Common myeloid progenitor, CD34-positive (primary cell): Measurements from ENCODE around the gene MIA.
A peak's percentile ranks its signal among the peaks of the same experiment; 100 is the strongest.

ENCODE experiments used
- CTCF ChIA-PET: fragments of 350-600 bp; sonication (Branson Sonifier 250); formaldehyde crosslinking; loops from one replicate; lab custom pipeline; 2021; ENCODE audit warnings: antibody characterized with exemption; lab: Charles Lee
- POLR2A ChIA-PET: fragments of 350-600 bp; sonication (Branson Sonifier 250); formaldehyde crosslinking; loops from one replicate; lab custom pipeline; 2021; ENCODE audit warnings: antibody characterized with exemption; lab: Charles Lee
- DNase-seq, 3 donors: peaks; one replicate each; pipeline versions ENCODE4 v3.0.0 to v3.0.0-alpha.2; 2013
- H3K27ac ChIP-seq, 2 experiments: 1 replicate in 1 of 2; 2 replicates in 1 of 2; pipeline ENCODE4 v1.7.0; 2013; ENCODE audit warnings: inconsistent platforms in 2 of 2, low read length in 2 of 2, mild to moderate bottlenecking in 2 of 2, low read depth in 1 of 2, moderate library complexity in 1 of 2; ENCODE audit not compliant: severe bottlenecking in 2 of 2, insufficient read depth in 1 of 2, poor library complexity in 1 of 2
- H3K27me3 ChIP-seq, 5 experiments: replicated peaks in 2 of 5; 1 replicate in 3 of 5; 2 replicates in 2 of 5; pipeline versions ENCODE4 v1.6.1 to v1.7.0; 2013; ENCODE audit warnings: low read length in 4 of 5, mild to moderate bottlenecking in 2 of 5, moderate library complexity in 2 of 5, inconsistent platforms in 1 of 5; ENCODE audit not compliant: insufficient read depth in 5 of 5, control insufficient read depth in 4 of 5
- H3K36me3 ChIP-seq, 4 experiments: 1 replicate in 2 of 4; 2 replicates in 2 of 4; pipeline versions ENCODE4 v1.6.1 to v1.7.0; 2013; ENCODE audit warnings: low read length in 3 of 4, control low read depth in 1 of 4, mild to moderate bottlenecking in 1 of 4; ENCODE audit not compliant: control insufficient read depth in 4 of 4, insufficient read depth in 4 of 4
- H3K4me1 ChIP-seq, 4 experiments: 1 replicate in 3 of 4; 2 replicates in 1 of 4; pipeline versions ENCODE4 v1.6.1 to v1.7.1; 2013; ENCODE audit warnings: low read length in 3 of 4, mild to moderate bottlenecking in 3 of 4, control low read depth in 1 of 4, inconsistent platforms in 1 of 4, moderate library complexity in 1 of 4; ENCODE audit not compliant: control insufficient read depth in 4 of 4, insufficient read depth in 4 of 4; ENCODE audit errors: control extremely low read depth in 1 of 4
- H3K4me3 ChIP-seq, 7 experiments: 1 replicate in 4 of 7; 2 replicates in 3 of 7; pipeline versions ENCODE4 v1.5.1 to v1.7.0; 2013; ENCODE audit warnings: mild to moderate bottlenecking in 7 of 7, low read length in 6 of 7, moderate library complexity in 6 of 7, inconsistent platforms in 2 of 7, low read depth in 2 of 7, control low read depth in 1 of 7; ENCODE audit not compliant: insufficient read depth in 4 of 7, control insufficient read depth in 1 of 7; ENCODE audit errors: extremely low read depth in 1 of 7
- H3K9me3 ChIP-seq, 5 experiments: 1 replicate in 4 of 5; 2 replicates in 1 of 5; pipeline versions ENCODE4 v1.6.1 to v1.7.1; 2013; ENCODE audit warnings: low read length in 4 of 5, mild to moderate bottlenecking in 2 of 5, inconsistent platforms in 1 of 5, low read depth in 1 of 5, moderate library complexity in 1 of 5; ENCODE audit not compliant: control insufficient read depth in 4 of 5, insufficient read depth in 2 of 5; ENCODE audit errors: control extremely low read depth in 1 of 5
- WGBS: methylation state at CpG from one replicate; pipeline ENCODE4 v1.1.5; 2013; ENCODE audit not compliant: insufficient coverage; 5-methylcytosine and 5-hydroxymethylcytosine counted together

The MIA gene

DNA sequence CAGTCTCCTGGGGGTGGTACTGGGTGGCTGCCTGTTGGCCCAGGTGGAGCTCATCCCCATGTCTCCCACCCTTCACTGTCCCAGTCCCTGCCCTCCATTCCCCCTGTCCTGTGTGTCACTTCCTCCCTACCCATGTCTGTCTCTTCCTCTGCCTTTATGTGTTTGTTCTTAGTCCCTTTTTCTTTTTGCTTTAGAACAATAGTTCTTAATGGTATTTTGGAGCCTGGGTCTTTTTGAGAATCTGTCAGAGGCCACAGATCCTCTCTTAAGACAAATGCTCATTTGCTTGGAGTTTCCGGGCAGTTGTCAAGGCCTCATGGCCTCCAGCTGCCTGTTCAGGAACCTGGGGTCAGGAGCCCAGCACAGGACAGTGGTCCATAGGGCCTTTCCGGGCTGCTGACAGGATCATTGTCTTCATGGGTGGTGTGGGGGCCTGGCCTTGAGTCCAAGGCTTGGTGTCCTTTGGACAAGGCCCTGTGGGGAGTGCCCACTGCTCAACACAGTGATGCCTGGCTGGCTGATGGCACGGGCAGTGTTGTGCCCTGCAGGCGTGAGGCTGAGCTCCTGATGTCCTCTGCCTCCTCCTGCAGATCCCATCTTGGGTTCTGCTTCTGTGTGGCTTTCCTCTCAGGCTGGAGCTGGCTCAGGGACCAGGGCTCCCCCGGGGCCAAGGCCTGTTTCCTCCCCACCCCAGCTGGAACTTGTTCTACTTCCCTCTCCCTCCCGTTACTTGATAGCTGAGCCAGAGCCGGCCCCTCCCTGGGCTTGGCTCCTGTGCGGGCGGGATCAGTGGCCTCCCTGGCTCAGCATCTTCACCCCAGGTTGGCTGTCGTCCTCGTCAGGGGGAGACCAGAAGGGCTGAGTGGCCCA is 27.2 kb downstream of the MIA start:
- peak overlapping the region in 6 of 7 experiments; percentile 2 to 57 (median 19) for H3K4me3 ChIP-seq
- peaks cover 4 to 85% (median 79%) of the 10 kb centered on the region in 4 experiments for H3K4me1 ChIP-seq
- 39% methylated on average over 11 of the region's 11 CpGs for WGBS
- no peaks in the 10 kb centered on the region for H3K9me3 ChIP-seq
- peak overlapping the region; percentile 19 to 89 for H3K27ac ChIP-seq
- POLR2A ChIA-PET: no interaction called here
- CTCF ChIA-PET: interaction anchor here (0.6 to 1.0 kb wide), 5 partner anchors 10 to 25 kb away, joined by 3 to 5 read pairs (median 3); partner anchors contain the start of gene RAB4B
- no peak for DNase-seq
- peaks cover 3 to 68% (median 31%) of the 10 kb centered on the region in 4 experiments for H3K36me3 ChIP-seq
- no peaks in the 10 kb centered on the region for H3K27me3 ChIP-seq

DNA sequence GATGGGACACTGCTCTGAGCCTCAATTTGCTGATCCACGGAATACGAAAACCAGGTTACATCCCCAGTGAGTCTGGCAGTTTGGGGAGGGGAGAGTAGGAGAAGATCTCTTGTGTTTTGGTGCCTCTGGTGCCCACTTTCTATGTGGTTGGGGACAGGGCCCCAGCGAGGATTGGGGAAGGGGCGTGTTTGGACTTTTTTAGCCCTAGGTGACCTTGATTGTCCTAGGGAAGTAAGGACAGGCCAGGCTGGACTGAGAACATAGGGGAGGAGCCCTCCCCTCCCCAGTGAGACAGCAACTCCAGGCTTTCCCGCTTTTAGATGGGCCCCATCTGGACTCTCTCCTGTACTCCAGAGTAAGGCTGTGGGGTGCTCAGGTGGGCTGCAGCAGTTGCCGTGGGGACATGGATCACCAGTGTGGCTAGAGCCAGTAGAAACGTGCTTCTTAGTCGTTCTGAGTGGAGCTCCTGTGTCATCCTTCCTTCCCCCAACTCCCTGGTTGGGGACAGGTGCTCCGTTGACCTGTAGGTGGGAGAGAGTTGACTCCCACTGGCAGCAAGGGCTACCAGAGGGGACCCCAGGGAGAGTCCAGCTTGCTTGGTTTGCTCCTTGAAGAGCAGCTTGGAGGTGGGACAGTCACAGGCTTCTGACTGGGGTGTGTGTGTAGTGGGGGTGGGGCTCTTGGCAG is 28.0 kb downstream of the MIA start:
- Histone ChIP-seq H3K36me3 (peaks cover 4 to 76% (median 37%) of the 10 kb centered on the region in 4 experiments), H3K4me3 (peak overlapping the region in 4 of 7 experiments; percentile 5 to 57 (median 26)), H3K27me3 (no peaks in the 10 kb centered on the region), H3K4me1 (peaks cover 3 to 78% (median 73%) of the 10 kb centered on the region in 4 experiments), H3K9me3 (no peaks in the 10 kb centered on the region), H3K27ac (peak overlapping the region; percentile 9 to 89)
- WGBS: 84% methylated on average over 4 of the region's 9 CpGs
- ChIA-PET POLR2A (no interaction called here), CTCF (interaction anchor here (0.9 to 1.1 kb wide), 6 partner anchors 9 to 55 kb away, joined by 3 to 5 read pairs (median 4); partner anchors contain the start of gene RAB4B)
- no peak for DNase-seq

DNA sequence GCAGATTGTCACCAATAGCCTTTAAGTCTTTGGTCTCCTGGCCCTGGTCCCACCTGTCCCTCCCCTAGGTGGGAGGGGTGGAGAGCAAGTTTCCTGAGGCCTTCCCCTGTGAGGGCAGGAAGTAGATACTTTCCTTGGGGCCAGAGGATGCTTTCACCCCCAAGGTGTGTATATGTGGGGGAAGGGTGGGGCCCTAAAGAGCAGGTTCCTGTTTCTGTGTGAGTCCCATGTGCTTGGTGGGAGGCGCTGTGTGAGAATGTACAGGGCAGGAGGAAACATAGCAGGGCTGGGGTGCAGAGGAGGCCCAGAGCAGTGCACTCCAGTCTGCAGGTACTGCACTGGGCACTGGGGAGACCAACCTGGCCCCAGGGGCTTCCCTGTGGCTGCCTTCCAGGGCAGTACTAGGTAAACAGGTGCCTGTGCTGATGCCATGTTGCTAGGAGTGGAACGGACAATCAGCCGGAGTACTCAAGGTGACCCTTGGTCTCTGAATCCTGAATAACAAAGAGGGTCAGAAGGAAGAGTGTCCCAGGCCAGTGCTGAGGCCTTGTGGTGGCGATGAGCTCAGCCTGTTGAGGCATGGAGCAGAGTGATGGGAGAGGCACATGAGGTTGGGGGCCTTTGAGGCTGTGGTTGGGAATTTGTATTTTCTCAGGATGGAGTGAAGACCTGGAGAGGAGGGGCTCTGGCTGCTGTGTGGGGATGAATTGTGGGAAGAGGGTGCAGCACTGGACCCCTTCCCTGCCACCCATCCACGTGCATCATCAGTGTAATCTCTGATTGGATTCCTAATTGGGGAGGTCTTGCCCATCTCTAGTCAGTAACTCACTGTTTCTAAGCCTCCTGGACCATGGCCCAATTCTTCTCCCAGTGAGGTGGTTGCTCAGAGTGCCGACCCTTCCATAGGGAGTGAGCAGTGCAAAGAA is 28.8 kb downstream of the MIA start:
- POLR2A ChIA-PET: no interaction called here
- 79% methylated on average over 5 of the region's 6 CpGs for WGBS
- Histone ChIP-seq H3K27me3 (no peaks in the 10 kb centered on the region), H3K36me3 (peaks cover 5 to 83% (median 44%) of the 10 kb centered on the region in 4 experiments), H3K27ac (peak overlapping the region; percentile 9 to 89), H3K9me3 (no peaks in the 10 kb centered on the region), H3K4me1 (peaks cover 3 to 77% (median 72%) of the 10 kb centered on the region in 4 experiments), H3K4me3 (peak overlapping the region in 2 of 7 experiments; percentile 35 to 45)
- peak; percentile 33 to 76 (median 70) for DNase-seq
- CTCF ChIA-PET: interaction anchor here (0.9 to 4.9 kb wide), 8 partner anchors 8 to 139 kb away, joined by 3 to 25 read pairs (median 4); partner anchors contain the start of gene RAB4B

- Histone ChIP-seq H3K27me3 (no peaks in the 10 kb centered on the region), H3K4me3 (no peak overlapping the region), H3K27ac (no peak overlapping the region), H3K9me3 (no peaks in the 10 kb centered on the region), H3K4me1 (peaks cover 3 to 77% (median 72%) of the 10 kb centered on the region in 4 experiments), H3K36me3 (peaks cover 5 to 90% (median 47%) of the 10 kb centered on the region in 4 experiments)
- ChIA-PET CTCF (interaction anchor here (1.4 to 4.9 kb wide), 6 partner anchors 15 to 140 kb away, joined by 3 to 25 read pairs (median 14); partner anchors contain the start of gene RAB4B), POLR2A (no interaction called here)
- no peak for DNase-seq
- 98% methylated on average over 6 of the region's 7 CpGs for WGBS
Observed at GRCh38 chr19:40804783-40805242, 29.5 kb downstream of the MIA start.

GRCh38 chr19:40805258-40805868 is 30.0 kb downstream of the MIA start:
- Histone ChIP-seq H3K27ac (peak overlapping the region; percentile 7 to 46), H3K27me3 (no peaks in the 10 kb centered on the region), H3K9me3 (no peaks in the 10 kb centered on the region), H3K4me1 (peaks cover 3 to 77% (median 69%) of the 10 kb centered on the region in 4 experiments), H3K4me3 (no peak overlapping the region), H3K36me3 (peaks cover 5 to 92% (median 46%) of the 10 kb centered on the region in 4 experiments)
- 83% methylated on average over 2 of the region's 2 CpGs for WGBS
- CTCF ChIA-PET: interaction anchor here (0.9 to 4.9 kb wide), 10 partner anchors 7 to 144 kb away, joined by 3 to 25 read pairs (median 10); partner anchors contain the start of genes COQ8B, EGLN2, ITPKC and RAB4B
- POLR2A ChIA-PET: no interaction called here
- no peak for DNase-seq
